Erythroblast (primary cell): Measurements from ENCODE around the gene MMS19.
A peak's percentile ranks its signal among the peaks of the same experiment; 100 is the strongest.

Source experiments
- DNase-seq, 2 experiments: peaks; one replicate each; lab custom pipeline; 2025; lab: John Stamatoyannopoulos, UW
- GATA1 ChIP-seq: IDR thresholded peaks from 2 replicates; pipeline ENCODE4 v1.6.1; 2011; ENCODE audit warnings: low read depth, mild to moderate bottlenecking, control low read depth, low read length, moderate library complexity
- POLR2A ChIP-seq: IDR thresholded peaks from 2 replicates; pipeline ENCODE4 v1.6.1; 2011; ENCODE audit warnings: mild to moderate bottlenecking, low read length

MMS19 gene

GRCh38 chr10:97498076-97498840 is at the start of gene MMS19:
Gene MMS19, minus strand, starts transcription at chr10:97498422. Its CDS starts 38 bp downstream, at chr10:97498384.
- TF ChIP-seq GATA1: no peak
- TF ChIP-seq POLR2A: peak; percentile 85

GRCh38 chr10:97547962-97548361 is 49.7 kb upstream of the MMS19 start:
- TF ChIP-seq GATA1: no peak
- DNase-seq: no peak

More at GRCh38 chr10:97498076-97498840, at the start of gene MMS19:
- peak; percentile 98 to 100 for DNase-seq

GRCh38 chr10:97547271-97547600 is 49.0 kb upstream of the MMS19 start:
- no peak for TF ChIP-seq POLR2A
- no peak for TF ChIP-seq GATA1
- DNase-seq: no peak

GRCh38 chr10:97546456-97547270 is 48.4 kb upstream of the MMS19 start:
- TF ChIP-seq POLR2A (no peak), GATA1 (no peak)
- no peak for DNase-seq

- no peak for TF ChIP-seq GATA1
- TF ChIP-seq POLR2A: no peak
- peak in 1 of 2 experiments; percentile 55 for DNase-seq
These were observed 44.9 kb upstream of the MMS19 start for GRCh38 chr10:97543025-97543546.

DNA sequence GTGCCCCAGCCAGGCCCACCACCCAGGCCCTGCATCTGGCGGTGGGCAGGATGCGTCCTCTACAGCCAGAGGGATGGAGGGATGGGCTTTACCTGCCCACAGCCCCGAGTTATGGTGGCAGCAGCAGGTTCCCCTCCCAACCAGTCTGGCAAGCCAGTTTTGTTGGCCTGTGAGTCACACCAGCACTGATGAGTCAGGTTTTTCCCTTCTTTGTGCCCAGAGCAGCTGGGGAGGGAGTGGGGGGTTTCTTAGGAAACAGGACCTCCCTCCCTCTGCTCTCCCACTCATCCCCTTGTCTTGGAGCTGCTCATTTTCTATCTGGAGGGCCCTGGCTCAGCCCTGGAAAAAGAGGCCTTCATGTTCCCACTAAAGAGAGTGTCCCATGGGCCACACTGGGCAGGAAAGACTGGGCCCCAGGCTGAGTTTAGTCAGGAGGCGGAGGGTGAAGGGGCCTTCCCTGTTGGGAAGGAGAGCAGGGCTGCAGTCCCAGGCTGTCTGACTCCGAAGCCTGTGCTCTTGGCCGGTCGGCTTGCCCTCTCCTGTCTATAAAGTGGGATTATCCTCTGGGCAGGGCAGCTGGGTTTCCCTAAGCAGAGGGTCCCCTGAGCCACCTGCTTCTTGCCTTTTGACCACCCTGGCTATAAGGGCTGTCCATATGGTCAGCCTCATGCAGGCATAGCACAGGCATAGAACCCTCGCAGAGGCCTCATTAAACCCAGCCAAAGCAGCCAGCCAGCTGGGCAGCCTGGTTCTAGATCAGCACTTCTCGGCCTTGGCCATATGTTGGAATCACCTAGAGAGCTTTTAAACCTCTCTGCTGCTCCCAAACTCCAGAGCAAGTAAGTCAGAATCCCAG is 44.2 kb upstream of the MMS19 start:
- peak in 1 of 2 experiments; percentile 48 for DNase-seq
- TF ChIP-seq POLR2A (no peak), GATA1 (no peak)

DNA sequence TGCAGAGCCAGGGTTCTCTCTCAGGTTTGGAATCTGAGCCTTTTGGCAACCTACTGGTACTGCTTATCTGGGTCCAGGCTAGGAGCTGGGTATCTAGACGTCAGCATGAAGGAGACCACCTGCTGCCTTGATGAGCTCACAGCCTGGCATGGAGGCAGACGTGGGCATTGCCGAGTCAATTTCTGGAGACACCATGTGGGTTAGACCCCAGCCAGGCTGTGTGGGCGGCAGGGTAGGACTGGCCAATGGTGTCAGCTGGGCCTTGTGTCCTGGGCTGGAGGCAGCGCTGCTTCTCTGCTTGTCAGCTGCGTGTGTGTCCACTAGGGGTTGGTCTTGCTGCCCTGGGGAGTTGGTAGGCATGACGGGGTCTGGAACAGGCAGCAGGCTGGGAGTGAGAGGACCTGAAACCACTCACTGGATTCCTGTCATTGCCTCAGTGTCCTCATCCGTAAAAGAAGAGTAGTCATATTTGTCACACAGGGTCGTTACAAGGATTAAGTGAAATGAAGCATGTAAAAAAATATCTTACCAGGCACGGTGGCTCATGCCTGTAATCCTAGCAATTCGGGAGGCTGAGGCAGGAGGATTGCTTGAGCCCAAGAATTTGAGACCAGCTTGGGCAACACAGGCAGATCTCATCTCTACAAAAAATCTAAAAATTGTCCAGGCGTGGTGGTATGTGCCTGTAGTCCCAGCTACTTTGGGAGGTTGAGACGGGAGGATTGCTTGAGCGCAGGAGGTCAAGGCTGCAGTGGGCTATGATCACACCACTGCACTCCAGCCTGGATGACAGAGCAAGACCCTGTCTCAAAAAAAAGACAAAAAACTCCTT is 42.7 kb upstream of the MMS19 start:
- no peak for TF ChIP-seq GATA1
- DNase-seq: no peak

DNA sequence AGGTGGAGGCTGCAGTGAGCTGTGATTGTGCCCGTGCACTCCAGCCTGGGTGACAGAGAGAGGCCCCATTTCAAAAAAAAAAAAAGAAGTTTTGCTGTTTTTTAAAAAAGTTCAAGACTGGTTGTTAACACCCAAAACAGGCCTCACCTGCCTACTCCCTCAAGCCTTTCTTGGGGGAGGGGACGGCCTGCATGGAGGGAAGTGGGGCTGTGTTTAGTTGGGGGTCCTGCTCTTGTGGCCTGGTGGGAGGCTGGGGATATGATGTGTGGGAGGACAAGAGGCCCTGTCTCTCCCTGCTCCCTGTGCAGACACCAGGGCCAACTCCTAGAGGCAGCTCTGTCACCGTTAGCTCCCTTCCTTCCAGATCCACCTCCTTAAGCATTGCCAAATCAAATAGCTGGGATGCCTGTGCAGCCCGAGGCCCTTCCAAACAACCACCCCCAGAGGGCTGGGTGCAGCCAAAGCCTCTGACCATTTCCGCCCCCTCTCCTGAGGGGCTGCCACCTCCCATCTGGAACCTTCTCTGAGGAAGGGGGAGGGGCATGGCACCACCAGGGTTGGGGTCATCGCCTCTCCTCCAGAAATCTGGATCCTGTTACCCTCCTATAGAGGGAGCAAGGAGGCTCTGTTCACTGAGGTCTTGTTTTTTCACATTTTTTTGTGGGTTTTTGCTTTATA is 41.4 kb upstream of the MMS19 start:
- TF ChIP-seq GATA1 (no peak), POLR2A (no peak)
- no peak for DNase-seq

DNA sequence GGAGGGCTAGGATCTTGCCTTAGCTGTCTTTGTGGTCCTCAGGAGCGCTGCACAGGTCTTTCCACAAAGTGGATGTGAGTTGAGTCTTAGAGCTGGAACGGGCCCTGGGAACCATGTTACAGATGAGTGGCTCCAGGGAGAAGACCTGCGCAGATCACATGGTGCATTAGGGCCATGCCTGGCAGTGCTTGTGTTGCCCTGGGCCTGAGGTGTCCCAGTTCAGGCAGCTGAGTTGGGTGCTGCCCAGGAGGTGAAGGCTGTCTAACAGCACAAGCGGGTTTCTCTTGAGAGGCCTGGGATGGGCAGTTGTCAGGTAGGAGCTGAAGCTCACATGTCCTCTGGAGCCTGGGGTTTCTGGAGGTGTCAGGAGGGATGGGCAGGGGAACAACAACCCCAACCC is 40.6 kb upstream of the MMS19 start:
- DNase-seq: no peak
- no peak for TF ChIP-seq GATA1
- TF ChIP-seq POLR2A: no peak

DNA sequence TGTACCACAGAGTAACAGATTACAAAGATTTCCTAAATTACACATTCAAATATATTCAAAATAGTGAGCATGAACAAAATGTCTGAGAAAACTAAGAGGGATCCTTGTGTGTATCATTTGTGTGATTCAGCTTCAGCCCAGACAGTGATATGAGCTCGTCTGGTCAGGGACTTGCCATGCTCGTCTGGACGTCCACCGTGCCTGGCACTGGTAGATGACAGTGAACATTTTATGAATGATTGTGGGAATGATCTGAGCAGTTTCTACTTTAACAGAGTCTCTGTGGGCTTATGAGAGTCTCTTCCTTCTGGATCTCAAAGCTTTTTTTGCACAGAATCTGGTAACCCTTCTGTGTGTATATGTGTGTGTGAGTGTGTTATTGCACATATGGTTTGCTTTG is 40.2 kb upstream of the MMS19 start:
- no peak for DNase-seq
- TF ChIP-seq POLR2A: no peak
- no peak for TF ChIP-seq GATA1

- DNase-seq: no peak
- TF ChIP-seq GATA1: no peak
- TF ChIP-seq POLR2A: no peak
These were observed 39.1 kb upstream of the MMS19 start for GRCh38 chr10:97537186-97537869.
